HepG2 (cell line): ENCODE data around the gene GSTP1. TPM values are rescaled to one million over a fixed set of nuclear protein-coding genes. Genes with fewer than 3 reads are reported as not detected.
A peak's percentile ranks its signal among the peaks of the same experiment; 100 is the strongest.
"Not testable (repeated sequence)": the region's sequence is repeated elsewhere in the genome, so short reads cannot be mapped to it uniquely, and the experiment has no call there.

Experiments used
- ATAC-seq: fragments of 200-7000 bp; cut with Tn5 transposase; 3 replicates; pipeline ENCODE4 v1.9.1; 2020; ENCODE audit warnings: mild to moderate bottlenecking, moderate library complexity
- BruUV-seq: library from RNA; stranded (reverse); fragments of 400-500 nt; replicated peaks from 2 replicates; lab custom pipeline; 2021; lab: Mats Ljungman, UMichigan
- CTCF ChIA-PET: fragments of 300-600 bp; formaldehyde crosslinking; extraction: SDS; loops from one replicate; lab custom pipeline; 2021; ENCODE audit warnings: low total read pairs, inconsistent platforms, low intra/inter-chr PET ratio; lab: Yijun Ruan, JAX
- POLR2A ChIA-PET: fragments of 350-600 bp; sonication (Branson Sonifier 250); formaldehyde crosslinking; loops from one replicate; lab custom pipeline; 2020; ENCODE audit warnings: antibody characterized with exemption, inconsistent platforms; lab: Yijun Ruan, JAX
- DNase-seq: peaks from one replicate; pipeline ENCODE4 v3.0.0-alpha.2; 2015; ENCODE audit warnings: low spot score
- FAIRE-seq: peaks from 3 replicates; lab custom pipeline; 2011; peaks lifted over from hg19 to GRCh38; lab: Jason Lieb, UNC
- H2AFZ ChIP-seq: one replicate; pipeline ENCODE4 v1.6.1; 2011; ENCODE audit warnings: low read length, inconsistent platforms
- H3K27ac ChIP-seq: fragments of 300-600 bp; 3 replicates; pipeline ENCODE4 v1.8.0; 2011; ENCODE audit warnings: mixed run types, mild to moderate bottlenecking, mixed read lengths, low read length, inconsistent platforms; ENCODE audit not compliant: insufficient read depth; ENCODE audit errors: extremely low read length
- H3K27me3 ChIP-seq, 2 experiments: fragments of 200-600 bp in 1 of 2; 2 replicates in 1 of 2; 3 replicates in 1 of 2; pipeline versions ENCODE4 v1.6.0 to v1.8.0; 2011; ENCODE audit warnings: low read length in 2 of 2, mild to moderate bottlenecking in 2 of 2, moderate library complexity in 2 of 2, inconsistent platforms in 1 of 2; ENCODE audit not compliant: insufficient read depth in 2 of 2, control insufficient read depth in 1 of 2
- H3K36me3 ChIP-seq, 2 experiments: fragments of 200-600 bp in 1 of 2; replicated peaks in 1 of 2; 2 replicates in 1 of 2; 3 replicates in 1 of 2; pipeline versions ENCODE4 v1.5.1 to v1.8.0; 2011; ENCODE audit warnings: low read length in 2 of 2, inconsistent platforms in 1 of 2; ENCODE audit not compliant: insufficient read depth in 2 of 2, control insufficient read depth in 1 of 2
- H3K4me1 ChIP-seq: 2 replicates; pipeline ENCODE4 v1.5.1; 2012; ENCODE audit warnings: low read length, inconsistent platforms; ENCODE audit not compliant: insufficient read depth
- H3K4me2 ChIP-seq: 2 replicates; pipeline ENCODE4 v1.6.0; 2011; ENCODE audit warnings: low read depth, low read length, inconsistent platforms
- H3K4me3 ChIP-seq, 3 experiments: fragments of 200-600 bp in 1 of 3; sonication (generic), shearing (Covaris generic) in 1 of 3; replicated peaks in 1 of 3; 2 replicates each; pipeline ENCODE4 v1.5.1; 2011 to 2016; ENCODE audit warnings: low read length in 3 of 3, inconsistent platforms in 2 of 3, low read depth in 2 of 3, mild to moderate bottlenecking in 2 of 3, control low read depth in 1 of 3, mixed read lengths in 1 of 3; ENCODE audit not compliant: insufficient read depth in 1 of 3
- H3K79me2 ChIP-seq: one replicate; pipeline ENCODE4 v1.6.1; 2011; ENCODE audit warnings: low read length, inconsistent platforms; ENCODE audit not compliant: insufficient read depth
- H3K9ac ChIP-seq: 2 replicates; pipeline ENCODE4 v1.6.0; 2011; ENCODE audit warnings: mild to moderate bottlenecking, low read depth, low read length, inconsistent platforms; ENCODE audit not compliant: insufficient read depth
- H3K9me3 ChIP-seq: 2 replicates; pipeline ENCODE4 v1.5.1; 2012; ENCODE audit warnings: mild to moderate bottlenecking, low read length
- H4K20me1 ChIP-seq: 2 replicates; pipeline ENCODE4 v1.6.0; 2011; ENCODE audit warnings: inconsistent platforms, mild to moderate bottlenecking, low read length, moderate library complexity; ENCODE audit not compliant: insufficient read depth
- HDAC1 ChIP-seq: sonication (generic); formaldehyde crosslinking; IDR thresholded peaks from 2 replicates; pipeline ENCODE4 v1.5.1; 2020; ENCODE audit warnings: mild to moderate bottlenecking, missing genetic modification reagents
- KLF13 ChIP-seq: sonication (generic); formaldehyde crosslinking; IDR thresholded peaks from 2 replicates; pipeline ENCODE4 v1.4.0; 2020; ENCODE audit warnings: mild to moderate bottlenecking, missing genetic modification reagents
- PHF21A ChIP-seq: sonication (generic); formaldehyde crosslinking; IDR thresholded peaks from 2 replicates; pipeline ENCODE4 v1.5.0; 2020; ENCODE audit warnings: mild to moderate bottlenecking, missing genetic modification reagents
- PPARG ChIP-seq: conservative IDR thresholded peaks from 2 replicates; pipeline ENCODE4 v1.6.1; 2016; ENCODE audit warnings: missing biosample characterization, missing genetic modification reagents
- SKI ChIP-seq: fragments of 450-650 bp; IDR thresholded peaks from one replicate; pipeline ENCODE4 v1.6.1; 2018; ENCODE audit warnings: mild to moderate bottlenecking; ENCODE audit not compliant: partially characterized antibody
- WGBS: methylation state at CpG from one replicate; pipeline ENCODE4 v1.1.6; 2017; ENCODE audit warnings: low lambda C conversion rate; 5-methylcytosine and 5-hydroxymethylcytosine counted together
- in situ Hi-C: cut with HindIII; loops from 2 replicates; pipeline ENCODE4 v1.10.0; 2017; ENCODE audit warnings: low pct_unique_long_range_greater_than_20kb; ENCODE audit not compliant: extremely low pct_ligation_motif_present
- intact Hi-C: fragments of 100-400 bp; cut with micrococcal nuclease; formaldehyde crosslinking; loops from one replicate; pipeline ENCODE4 v1.10.0; 2022; ENCODE audit not compliant: unreplicated experiment
- polyA plus RNA-seq, 8 experiments: library from polyadenylated mRNA; depleted of rRNA in 3 of 8; stranded (reverse) in 7 of 8; unstranded in 1 of 8; fragments of >200 nt; fragmentation: Illumina TruSeq in 4 of 8; extraction: Trizol in 4 of 8; gene quantifications; 2 replicates each; pipeline versions ENCODE4 v1.2.1 to v1.2.3, GENCODE V29; 2011 to 2016; ENCODE audit warnings: low read depth in 4 of 8, missing spikeins in 1 of 8, mixed read lengths in 1 of 8; ENCODE audit not compliant: insufficient read depth in 1 of 8
- total RNA-seq, 5 experiments: library from RNA; depleted of rRNA; stranded (reverse); fragments of >200 nt; fragmentation: Illumina TruSeq; extraction: Trizol; gene quantifications; 2 replicates each; pipeline ENCODE4 v1.2.3, GENCODE V29; 2016; ENCODE audit warnings: low read depth in 1 of 5
- TF ChIP-seq, protein P1 (sequence below): sonication (generic); formaldehyde crosslinking; IDR thresholded peaks from 2 replicates; pipeline ENCODE4 v1.5.0; 2020; ENCODE audit warnings: mild to moderate bottlenecking, missing genetic modification reagents, moderate library complexity
- TF ChIP-seq, protein P2 (sequence below): sonication (generic); formaldehyde crosslinking; IDR thresholded peaks from 2 replicates; pipeline ENCODE4 v1.5.0; 2020; ENCODE audit warnings: missing genetic modification reagents
- TF ChIP-seq, protein P3 (sequence below): sonication (generic); formaldehyde crosslinking; IDR thresholded peaks from 2 replicates; pipeline ENCODE4 v1.4.0; 2020; ENCODE audit warnings: missing genetic modification reagents, mild to moderate bottlenecking, borderline replicate concordance

The GSTP1 gene
- total and polyA plus RNA-seq, 2 of the 13 experiments (the other 11 are each of a cell fraction or from before 2014, with no cell fraction given): not detected

DNA sequence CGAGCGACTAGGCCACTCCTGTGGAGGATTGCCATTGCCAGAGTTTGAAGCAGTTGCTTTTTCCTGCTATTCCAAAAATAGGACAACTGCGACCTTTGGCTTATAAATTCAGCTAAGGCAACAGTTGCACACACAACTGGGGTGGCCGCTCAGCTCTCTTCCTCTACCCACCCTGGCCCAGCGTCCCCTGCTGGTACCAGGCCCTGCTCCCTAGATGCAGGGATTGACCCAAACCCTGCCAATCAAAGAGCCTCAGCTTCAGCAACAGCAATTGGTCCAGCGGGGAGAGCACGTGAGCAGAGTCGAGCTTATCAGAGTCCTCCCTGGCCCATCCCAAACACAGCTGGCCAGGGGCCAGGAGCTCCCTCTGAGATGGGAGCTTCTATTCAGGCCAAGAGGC is 38.3 kb upstream of the GSTP1 start (continued):
- no peak for TF ChIP-seq PPARG (CRISPR knock-in tag)
- TF ChIP-seq, protein P1, sequence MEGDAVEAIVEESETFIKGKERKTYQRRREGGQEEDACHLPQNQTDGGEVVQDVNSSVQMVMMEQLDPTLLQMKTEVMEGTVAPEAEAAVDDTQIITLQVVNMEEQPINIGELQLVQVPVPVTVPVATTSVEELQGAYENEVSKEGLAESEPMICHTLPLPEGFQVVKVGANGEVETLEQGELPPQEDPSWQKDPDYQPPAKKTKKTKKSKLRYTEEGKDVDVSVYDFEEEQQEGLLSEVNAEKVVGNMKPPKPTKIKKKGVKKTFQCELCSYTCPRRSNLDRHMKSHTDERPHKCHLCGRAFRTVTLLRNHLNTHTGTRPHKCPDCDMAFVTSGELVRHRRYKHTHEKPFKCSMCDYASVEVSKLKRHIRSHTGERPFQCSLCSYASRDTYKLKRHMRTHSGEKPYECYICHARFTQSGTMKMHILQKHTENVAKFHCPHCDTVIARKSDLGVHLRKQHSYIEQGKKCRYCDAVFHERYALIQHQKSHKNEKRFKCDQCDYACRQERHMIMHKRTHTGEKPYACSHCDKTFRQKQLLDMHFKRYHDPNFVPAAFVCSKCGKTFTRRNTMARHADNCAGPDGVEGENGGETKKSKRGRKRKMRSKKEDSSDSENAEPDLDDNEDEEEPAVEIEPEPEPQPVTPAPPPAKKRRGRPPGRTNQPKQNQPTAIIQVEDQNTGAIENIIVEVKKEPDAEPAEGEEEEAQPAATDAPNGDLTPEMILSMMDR: peak; percentile 47; the same call in 1 of the 2 replicates
- no peak for TF ChIP-seq SKI
- no peak for TF ChIP-seq KLF13 (CRISPR knock-in tag)
- TF ChIP-seq, protein P2, sequence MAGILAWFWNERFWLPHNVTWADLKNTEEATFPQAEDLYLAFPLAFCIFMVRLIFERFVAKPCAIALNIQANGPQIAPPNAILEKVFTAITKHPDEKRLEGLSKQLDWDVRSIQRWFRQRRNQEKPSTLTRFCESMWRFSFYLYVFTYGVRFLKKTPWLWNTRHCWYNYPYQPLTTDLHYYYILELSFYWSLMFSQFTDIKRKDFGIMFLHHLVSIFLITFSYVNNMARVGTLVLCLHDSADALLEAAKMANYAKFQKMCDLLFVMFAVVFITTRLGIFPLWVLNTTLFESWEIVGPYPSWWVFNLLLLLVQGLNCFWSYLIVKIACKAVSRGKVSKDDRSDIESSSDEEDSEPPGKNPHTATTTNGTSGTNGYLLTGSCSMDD (CRISPR knock-in tag): no peak
- TF ChIP-seq, protein P3, sequence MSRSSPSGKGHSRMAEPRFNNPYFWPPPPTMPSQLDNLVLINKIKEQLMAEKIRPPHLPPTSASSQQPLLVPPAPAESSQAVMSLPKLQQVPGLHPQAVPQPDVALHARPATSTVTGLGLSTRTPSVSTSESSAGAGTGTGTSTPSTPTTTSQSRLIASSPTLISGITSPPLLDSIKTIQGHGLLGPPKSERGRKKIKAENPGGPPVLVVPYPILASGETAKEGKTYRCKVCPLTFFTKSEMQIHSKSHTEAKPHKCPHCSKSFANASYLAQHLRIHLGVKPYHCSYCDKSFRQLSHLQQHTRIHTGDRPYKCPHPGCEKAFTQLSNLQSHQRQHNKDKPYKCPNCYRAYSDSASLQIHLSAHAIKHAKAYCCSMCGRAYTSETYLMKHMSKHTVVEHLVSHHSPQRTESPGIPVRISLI (CRISPR knock-in tag): no peak
- TF ChIP-seq HDAC1 (CRISPR knock-in tag): no peak
- no peak for TF ChIP-seq PHF21A (CRISPR knock-in tag)

GRCh38 chr11:67548112-67548511 is 35.5 kb upstream of the GSTP1 start:
- H3K27ac ChIP-seq, CTCF ChIA-PET, ATAC-seq, DNase-seq, H3K4me2 ChIP-seq, FAIRE-seq, H3K9ac ChIP-seq, in situ Hi-C loops, H2AFZ ChIP-seq, H3K79me2 ChIP-seq, POLR2A ChIA-PET, H3K27me3 ChIP-seq, H3K36me3 ChIP-seq, BruUV-seq, H3K4me3 ChIP-seq, H4K20me1 ChIP-seq: not testable (repeated sequence)
- intact Hi-C loops: loop anchor here (1.0 kb wide), 1 partner anchor 10 kb away; no protein-coding TSS in a partner anchor
- WGBS: 59% methylated on average over 4 of the region's 4 CpGs
- Histone ChIP-seq H3K9me3 (peaks cover 13% of the 10 kb centered on the region), H3K4me1 (peaks cover 39% of the 10 kb centered on the region)
